Right lobe of liver (tissue), 6 donors: ENCODE measurements around the gene PCGF5. TPM values are rescaled to one million over a fixed set of nuclear protein-coding genes. Genes with fewer than 3 reads are reported as not detected.

ENCODE experiments used
- ATAC-seq, 4 donors: fragments of 200-7000 bp; cut with Tn5 transposase; one replicate each; pipeline ENCODE4 v1.9.1; 2020; ENCODE audit warnings: mild to moderate bottlenecking in 4 of 4, moderate library complexity in 4 of 4
- DNase-seq, 3 donors: peaks; one replicate each; pipeline ENCODE4 v3.0.0-alpha.2; 2020
- H3K27ac ChIP-seq, 3 donors: fragments of 200-600 bp; one replicate each; pipeline ENCODE4 v1.8.0; 2022
- H3K27me3 ChIP-seq, 2 donors: fragments of 200-600 bp; one replicate each; pipeline ENCODE4 v1.8.0; 2022
- H3K36me3 ChIP-seq, 4 donors: fragments of 200-600 bp; sonication (generic) in 1 of 4; one replicate each; pipeline versions ENCODE4 v1.5.1 to v1.8.0; 2017 to 2022; ENCODE audit warnings: control low read depth in 1 of 4
- H3K4me1 ChIP-seq, 4 donors: fragments of 200-600 bp; sonication (generic) in 1 of 4; one replicate each; pipeline versions ENCODE4 v1.5.1 to v1.8.0; 2017 to 2022; ENCODE audit warnings: control low read depth in 1 of 4
- H3K4me3 ChIP-seq, 3 donors: fragments of 200-600 bp; one replicate each; pipeline ENCODE4 v1.8.0; 2022
- H3K9me3 ChIP-seq, 4 donors: fragments of 200-600 bp; sonication (generic) in 1 of 4; one replicate each; pipeline versions ENCODE4 v1.5.1 to v1.8.0; 2017 to 2022; ENCODE audit warnings: control low read depth in 1 of 4
- CTCF ChIP-seq, 4 donors: fragments of 200-600 bp in 3 of 4; fragments of 450-650 bp in 1 of 4; IDR thresholded peaks; one replicate each; pipeline versions ENCODE4 v1.5.1 to v1.8.0; 2016 to 2022; ENCODE audit warnings: antibody characterized with exemption in 4 of 4, mild to moderate bottlenecking in 2 of 4
- POLR2A ChIP-seq: fragments of 450-650 bp; IDR thresholded peaks from one replicate; pipeline ENCODE4 v1.6.1; 2017; ENCODE audit warnings: antibody characterized with exemption, mild to moderate bottlenecking
- WGBS: methylation state at CpG from one replicate; pipeline ENCODE4 v1.1.6; 2018; ENCODE audit warnings: low coverage, low lambda C conversion rate; ENCODE audit not compliant: insufficient coverage; ENCODE audit errors: missing lambda C conversion rate; 5-methylcytosine and 5-hydroxymethylcytosine counted together
- intact Hi-C, 2 donors: fragments of 100-400 bp; cut with DNase I; formaldehyde crosslinking; loops; one replicate each; pipeline versions ENCODE4 v1.11.2 to v1.14.1; 2022
- total RNA-seq, 6 experiments: library from RNA; depleted of rRNA in 2 of 6; stranded (reverse); fragments of >200 nt in 2 of 6; fragmentation: NEBNext Ultra II Directional in 3 of 6; extraction: Animal tissue kit (Norgen Biotek cat#: 25700) in 3 of 6; gene quantifications; one replicate each; pipeline versions ENCODE4 v1.1.0 to v1.2.4, GENCODE V29; 2016 to 2023
- donor health status: DM: no; HTN: yes; CAD: no.
- donor health status: DM: no; HTN: no; CAD: no.
- donor health status: DM: no; HTN: no; CAD: no.
- donor health status: DM: no; HTN: yes; CAD: no.
- donor health status: DM: no; HTN: yes; CAD: no.

PCGF5 gene
- total RNA-seq, 6 experiments from 2014 or later = 25.6 to 30.9 (median 30.0) TPM

DNA sequence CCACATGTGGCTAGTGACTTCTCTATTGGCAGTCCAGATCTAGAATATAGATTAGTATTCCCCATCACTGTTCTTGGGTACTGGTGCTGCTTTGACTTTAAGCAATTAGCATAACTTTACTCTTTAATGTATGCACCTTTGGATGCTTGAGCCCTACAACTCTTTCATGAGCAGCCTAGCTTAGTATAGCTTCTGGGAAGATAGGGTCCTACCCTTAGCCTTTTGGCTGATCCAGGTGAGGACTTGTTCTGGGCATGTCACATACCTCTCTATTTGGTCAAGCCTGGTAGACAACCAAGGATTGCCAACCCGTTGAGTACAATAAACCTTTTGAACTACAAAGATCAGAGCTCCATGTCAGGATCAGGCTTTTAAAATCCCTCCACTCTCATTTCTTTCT lies 17.7 kb downstream of the PCGF5 start:
- no peaks in the 10 kb centered on the region for H3K27me3 ChIP-seq
- H3K4me3 ChIP-seq = no peak overlapping the region
- no peaks in the 10 kb centered on the region for H3K4me1 ChIP-seq
- no peak for ATAC-seq
- intact Hi-C loops = no loop called here
- no peak for DNase-seq
- 75% methylated on average over 1 of the region's 1 CpG for WGBS
- H3K9me3 ChIP-seq = no peaks in the 10 kb centered on the region
- TF ChIP-seq POLR2A = no peak
- no peak for TF ChIP-seq CTCF (IDR thresholded peaks at IDR 0.05)
- no peak overlapping the region for H3K27ac ChIP-seq
- H3K36me3 ChIP-seq = no peaks in the 10 kb centered on the region

- DNase-seq = no peak
- 78% methylated on average over 1 of the region's 1 CpG for WGBS
These were observed 19.3 kb downstream of the PCGF5 start for GRCh38 chr10:91239789-91240188.

GRCh38 chr10:91242940-91243339 lies 22.5 kb downstream of the PCGF5 start:
- TF ChIP-seq POLR2A (no peak), CTCF (IDR thresholded peaks at IDR 0.05) (no peak)
- no peak overlapping the region for H3K27ac ChIP-seq
- DNase-seq = no peak
- 71% methylated on average over 2 of the region's 2 CpGs for WGBS
- intact Hi-C loops = loop anchor here in 1 of 2 donors (10.0 kb wide), 1 partner anchor 238 kb away; no protein-coding TSS in a partner anchor
- H3K36me3 ChIP-seq = no peaks in the 10 kb centered on the region
- H3K4me1 ChIP-seq = peaks cover 0 to 4% (median 0%) of the 10 kb centered on the region in 4 donors
- H3K9me3 ChIP-seq = no peaks in the 10 kb centered on the region
- ATAC-seq = no peak
- H3K4me3 ChIP-seq = no peak overlapping the region
- H3K27me3 ChIP-seq = no peaks in the 10 kb centered on the region

More at GRCh38 chr10:91239789-91240188, 19.3 kb downstream of the PCGF5 start:
- Histone ChIP-seq H3K27ac (no peak overlapping the region), H3K4me1 (no peaks in the 10 kb centered on the region), H3K27me3 (no peaks in the 10 kb centered on the region), H3K36me3 (no peaks in the 10 kb centered on the region), H3K4me3 (no peak overlapping the region), H3K9me3 (no peaks in the 10 kb centered on the region)
- TF ChIP-seq POLR2A (no peak), CTCF (IDR thresholded peaks at IDR 0.05) (no peak)
- ATAC-seq = peak in 1 of 4 donors; percentile 50
- intact Hi-C loops = loop anchor here in 1 of 2 donors (10.0 kb wide), 1 partner anchor 235 kb away; no protein-coding TSS in a partner anchor

DNA sequence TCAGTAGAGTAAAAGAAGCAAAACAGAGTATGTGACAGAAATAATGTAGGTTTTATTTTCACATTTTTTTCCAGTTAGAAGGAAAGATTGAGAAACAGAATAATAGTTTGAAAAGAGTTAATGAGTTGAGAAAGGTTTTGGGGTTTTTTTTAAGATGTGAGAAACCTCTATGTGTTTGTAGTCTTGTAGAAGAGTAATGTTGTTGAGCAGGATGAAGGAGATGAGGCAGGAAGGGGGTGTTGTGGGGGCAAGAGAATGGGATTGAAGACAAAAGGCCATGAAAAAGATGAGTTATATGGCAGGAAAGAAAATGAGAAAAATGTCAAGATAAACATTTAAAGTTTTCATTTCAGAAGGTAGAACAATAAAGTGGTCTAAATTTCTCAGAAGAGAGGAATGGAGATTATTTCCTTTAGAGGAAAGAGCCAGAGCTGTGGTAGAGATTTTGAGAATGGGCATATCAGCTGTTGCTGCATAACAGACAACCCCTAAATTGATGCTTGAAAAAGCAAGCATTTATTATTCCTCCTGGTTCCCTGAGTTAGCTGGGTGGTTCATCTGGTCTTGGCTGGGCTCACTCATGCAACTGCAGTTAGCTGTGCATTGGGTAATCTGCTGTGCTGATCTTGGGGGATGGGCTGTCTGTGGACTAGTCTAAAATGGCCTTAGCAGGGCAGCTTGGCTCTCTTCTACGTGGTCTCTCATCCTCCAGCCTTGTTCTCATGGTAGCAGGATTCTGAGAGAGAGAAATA lies 27.1 kb downstream of the PCGF5 start:
- 83% methylated on average over 1 of the region's 1 CpG for WGBS
- no peak overlapping the region for H3K4me3 ChIP-seq
- ATAC-seq (peak; percentile 69 to 85 (median 71)), DNase-seq (peak in 2 of 3 donors; percentile 49 to 51)
- no peaks in the 10 kb centered on the region for H3K9me3 ChIP-seq
- H3K36me3 ChIP-seq = peaks cover 0 to under 1% (median 0%) of the 10 kb centered on the region in 4 donors
- peaks cover 0 to 4% (median 0%) of the 10 kb centered on the region in 4 donors for H3K4me1 ChIP-seq
- H3K27me3 ChIP-seq = no peaks in the 10 kb centered on the region
- H3K27ac ChIP-seq = no peak overlapping the region
- no peak for TF ChIP-seq CTCF (IDR thresholded peaks at IDR 0.05)
- no peak for TF ChIP-seq POLR2A
- intact Hi-C loops = loop anchor here in 1 of 2 donors (10.0 kb wide), 1 partner anchor 243 kb away; no protein-coding TSS in a partner anchor
